Mesothelial cell of epicardium (in vitro differentiated cells): ENCODE measurements around the gene SFMBT2. TPM values are rescaled to one million over a fixed set of nuclear protein-coding genes. Genes with fewer than 3 reads are reported as not detected.

Source experiments
- DNase-seq, 2 experiments: peaks; one replicate each; pipeline ENCODE4 v3.0.0; 2021; ENCODE audit warnings: low spot score in 2 of 2; ENCODE audit not compliant: unreplicated experiment in 2 of 2
- H3K27ac Mint-ChIP-seq: 2 replicates; pipeline ENCODE4 v1.8.0; 2021; ENCODE audit warnings: mixed read lengths
- H3K27me3 Mint-ChIP-seq: 2 replicates; pipeline ENCODE4 v1.8.0; 2021; ENCODE audit warnings: low read depth, mixed read lengths
- H3K36me3 Mint-ChIP-seq: 2 replicates; pipeline ENCODE4 v1.8.0; 2021; ENCODE audit warnings: mixed read lengths
- H3K4me1 Mint-ChIP-seq: 2 replicates; pipeline ENCODE4 v1.8.0; 2021; ENCODE audit warnings: mixed read lengths
- H3K4me3 Mint-ChIP-seq: 2 replicates; pipeline ENCODE4 v1.8.0; 2021; ENCODE audit warnings: mild to moderate bottlenecking, moderate library complexity, mixed read lengths
- H3K9me3 Mint-ChIP-seq: 2 replicates; pipeline ENCODE4 v1.8.0; 2021; ENCODE audit warnings: mixed read lengths
- total RNA-seq: library from RNA; stranded (reverse); gene quantifications from 3 replicates; pipeline ENCODE4 v1.2.1, GENCODE V29; 2021
- TF ChIP-seq, protein P1 (sequence below): fragments of 200-600 bp; sonication (generic); IDR thresholded peaks from one replicate; pipeline ENCODE4 v1.5.0; 2021; ENCODE audit warnings: antibody characterized with exemption; ENCODE audit not compliant: unreplicated experiment

SFMBT2 gene
- total RNA-seq, 1 donor from 2014 or later, result 2.3 TPM

- Mint-ChIP-seq H3K36me3 (peaks cover 4% of the 10 kb centered on the region), H3K27ac (no peak overlapping the region), H3K4me3 (no peak overlapping the region), H3K27me3 (peaks cover 80% of the 10 kb centered on the region), H3K9me3 (peaks cover 17% of the 10 kb centered on the region), H3K4me1 (no peaks in the 10 kb centered on the region)
- no peak for DNase-seq
- TF ChIP-seq, protein P1, sequence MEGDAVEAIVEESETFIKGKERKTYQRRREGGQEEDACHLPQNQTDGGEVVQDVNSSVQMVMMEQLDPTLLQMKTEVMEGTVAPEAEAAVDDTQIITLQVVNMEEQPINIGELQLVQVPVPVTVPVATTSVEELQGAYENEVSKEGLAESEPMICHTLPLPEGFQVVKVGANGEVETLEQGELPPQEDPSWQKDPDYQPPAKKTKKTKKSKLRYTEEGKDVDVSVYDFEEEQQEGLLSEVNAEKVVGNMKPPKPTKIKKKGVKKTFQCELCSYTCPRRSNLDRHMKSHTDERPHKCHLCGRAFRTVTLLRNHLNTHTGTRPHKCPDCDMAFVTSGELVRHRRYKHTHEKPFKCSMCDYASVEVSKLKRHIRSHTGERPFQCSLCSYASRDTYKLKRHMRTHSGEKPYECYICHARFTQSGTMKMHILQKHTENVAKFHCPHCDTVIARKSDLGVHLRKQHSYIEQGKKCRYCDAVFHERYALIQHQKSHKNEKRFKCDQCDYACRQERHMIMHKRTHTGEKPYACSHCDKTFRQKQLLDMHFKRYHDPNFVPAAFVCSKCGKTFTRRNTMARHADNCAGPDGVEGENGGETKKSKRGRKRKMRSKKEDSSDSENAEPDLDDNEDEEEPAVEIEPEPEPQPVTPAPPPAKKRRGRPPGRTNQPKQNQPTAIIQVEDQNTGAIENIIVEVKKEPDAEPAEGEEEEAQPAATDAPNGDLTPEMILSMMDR, result no peak
Measured at GRCh38 chr10:7239312-7239985, 171.4 kb downstream of the SFMBT2 start.

GRCh38 chr10:7235376-7235775 lies 175.5 kb downstream of the SFMBT2 start:
- Mint-ChIP-seq H3K9me3 (peaks cover 17% of the 10 kb centered on the region), H3K4me1 (peaks cover 13% of the 10 kb centered on the region), H3K4me3 (no peak overlapping the region), H3K36me3 (peaks cover 3% of the 10 kb centered on the region), H3K27me3 (peaks cover 86% of the 10 kb centered on the region), H3K27ac (no peak overlapping the region)
- TF ChIP-seq, protein P1, result no peak
- DNase-seq, result no peak

GRCh38 chr10:7234109-7234508 lies 176.7 kb downstream of the SFMBT2 start:
- no peak for DNase-seq
- H3K27ac Mint-ChIP-seq, result no peak overlapping the region
- H3K4me1 Mint-ChIP-seq, result peaks cover 13% of the 10 kb centered on the region
- H3K9me3 Mint-ChIP-seq, result peaks cover 17% of the 10 kb centered on the region
- TF ChIP-seq, protein P1, result no peak
- H3K4me3 Mint-ChIP-seq, result no peak overlapping the region
- peaks cover 3% of the 10 kb centered on the region for H3K36me3 Mint-ChIP-seq
- H3K27me3 Mint-ChIP-seq, result peaks cover 82% of the 10 kb centered on the region

- DNase-seq, result no peak
- no peak overlapping the region for H3K27ac Mint-ChIP-seq
- TF ChIP-seq, protein P1, result no peak
- peaks cover 17% of the 10 kb centered on the region for H3K9me3 Mint-ChIP-seq
- H3K4me3 Mint-ChIP-seq, result no peak overlapping the region
- H3K4me1 Mint-ChIP-seq, result peaks cover 13% of the 10 kb centered on the region
- peaks cover 3% of the 10 kb centered on the region for H3K36me3 Mint-ChIP-seq
- peaks cover 83% of the 10 kb centered on the region for H3K27me3 Mint-ChIP-seq
Measured at GRCh38 chr10:7233259-7233991, 177.4 kb downstream of the SFMBT2 start.

DNA sequence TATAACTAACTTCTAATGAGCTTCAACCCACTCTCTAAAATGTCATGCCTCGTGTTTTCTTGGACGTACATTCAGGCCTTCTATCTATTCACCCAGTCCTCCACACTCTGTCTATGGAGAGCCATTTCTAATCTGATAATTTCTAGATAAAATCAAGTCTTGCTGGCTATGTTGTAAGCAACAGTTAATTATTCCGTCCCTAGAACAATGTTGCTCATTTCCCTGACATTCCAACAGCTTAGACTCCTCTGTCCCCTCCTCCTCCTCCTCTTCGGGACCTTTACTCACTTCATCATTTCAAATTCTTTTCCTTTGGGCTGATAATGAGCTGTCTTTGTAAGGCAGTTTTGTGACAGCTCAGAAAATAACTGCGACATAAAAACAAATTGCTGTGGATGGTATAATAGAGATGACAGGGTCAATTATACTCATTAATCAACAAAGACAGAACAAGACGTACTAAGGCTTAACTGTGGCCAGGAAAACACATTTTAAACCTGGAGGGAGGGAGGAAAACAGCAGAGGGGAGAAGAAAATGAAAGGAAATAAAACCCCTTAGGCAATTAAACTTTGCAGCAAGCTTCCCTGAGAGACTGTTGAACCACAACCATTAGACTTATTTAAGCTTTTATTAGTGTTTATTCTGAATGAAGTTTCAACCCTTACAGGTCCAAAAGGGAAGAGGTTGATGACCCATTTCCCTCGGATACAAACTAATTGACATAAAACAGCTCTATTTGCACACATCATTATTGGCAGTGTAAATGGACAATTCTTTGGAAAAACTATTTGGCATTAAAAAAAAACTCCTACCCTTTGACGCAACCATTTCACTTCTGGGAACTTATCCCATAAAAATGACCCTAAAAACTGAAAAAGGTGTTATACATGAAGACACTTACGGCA lies 179.1 kb downstream of the SFMBT2 start:
- TF ChIP-seq, protein P1, result no peak
- Mint-ChIP-seq H3K27ac (no peak overlapping the region), H3K9me3 (peaks cover 16% of the 10 kb centered on the region), H3K27me3 (peaks cover 86% of the 10 kb centered on the region), H3K4me3 (no peak overlapping the region), H3K4me1 (peaks cover 13% of the 10 kb centered on the region), H3K36me3 (peaks cover 3% of the 10 kb centered on the region)
- DNase-seq, result no peak
